ENCODE results near the gene GPR132.

Gene GPR132

DNA sequence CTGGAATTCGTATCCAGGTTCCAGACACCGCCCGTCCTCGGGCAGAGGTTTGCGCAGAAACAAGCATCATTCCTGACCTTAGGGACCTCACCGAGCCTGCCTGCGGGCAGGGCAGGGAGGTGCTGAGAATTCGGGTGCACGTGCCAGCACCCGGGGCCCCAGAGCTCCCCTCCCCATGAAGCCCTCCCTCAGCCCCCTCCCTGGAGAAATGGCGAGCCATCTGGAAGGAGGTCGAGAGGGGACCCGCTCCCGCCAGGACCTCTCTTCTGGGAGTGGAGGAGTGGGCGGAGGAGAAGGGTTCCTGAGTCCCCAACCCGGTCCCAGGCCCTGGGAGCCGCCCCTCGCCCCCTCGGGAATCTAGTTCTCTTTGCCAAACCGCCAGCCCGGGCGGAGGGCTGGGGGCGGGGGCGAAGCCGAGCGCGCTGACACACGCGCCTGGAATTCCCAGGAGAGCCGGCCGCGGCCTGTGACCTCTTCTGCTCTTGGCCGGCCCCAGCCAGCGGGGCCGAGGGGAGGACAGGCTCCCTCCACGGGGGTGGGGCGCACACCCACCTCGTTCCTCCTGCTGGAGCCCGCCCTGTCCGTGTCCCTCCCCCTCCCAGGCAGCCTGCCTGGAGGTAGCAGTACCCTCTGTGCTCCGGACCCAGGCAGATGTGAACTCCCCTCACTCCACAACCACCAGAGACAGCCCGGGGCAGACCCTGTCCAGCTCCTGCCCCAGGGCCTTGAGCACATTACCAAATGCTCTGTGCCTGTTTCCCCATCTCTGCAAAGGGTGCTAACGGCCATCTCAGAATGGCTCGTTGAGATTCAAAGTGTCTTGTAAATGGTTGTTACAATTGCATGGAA, 23.0 kb upstream of the GPR132 start:
- no peaks in the 10 kb centered on the region for H3K79me2 ChIP-seq (ENCODE audit: low read length)
- H3K9me2 ChIP-seq (replicated peaks; ENCODE audit: insufficient read depth, low read length) = no peaks in the 10 kb centered on the region
- DNase-seq = no peak
- no peak overlapping the region for H2AFZ ChIP-seq (ENCODE audit: low read length)
- no peak overlapping the region for H3K9ac ChIP-seq (ENCODE audit: low read length)
- H3K36me3 ChIP-seq (replicated peaks; ENCODE audit: insufficient read depth, low read length) = no peaks in the 10 kb centered on the region
- H3K4me2 ChIP-seq (ENCODE audit: low read depth, low read length) = no peak overlapping the region
- H4K20me1 ChIP-seq (ENCODE audit: insufficient read depth, low read length) = no peaks in the 10 kb centered on the region
- no peak overlapping the region for H3K27ac ChIP-seq (ENCODE audit: low read length)
- no peak for TF ChIP-seq EZH2phosphoT487 (IDR thresholded peaks at IDR 0.05; ENCODE audit: low read length)
- TF ChIP-seq, protein P1, sequence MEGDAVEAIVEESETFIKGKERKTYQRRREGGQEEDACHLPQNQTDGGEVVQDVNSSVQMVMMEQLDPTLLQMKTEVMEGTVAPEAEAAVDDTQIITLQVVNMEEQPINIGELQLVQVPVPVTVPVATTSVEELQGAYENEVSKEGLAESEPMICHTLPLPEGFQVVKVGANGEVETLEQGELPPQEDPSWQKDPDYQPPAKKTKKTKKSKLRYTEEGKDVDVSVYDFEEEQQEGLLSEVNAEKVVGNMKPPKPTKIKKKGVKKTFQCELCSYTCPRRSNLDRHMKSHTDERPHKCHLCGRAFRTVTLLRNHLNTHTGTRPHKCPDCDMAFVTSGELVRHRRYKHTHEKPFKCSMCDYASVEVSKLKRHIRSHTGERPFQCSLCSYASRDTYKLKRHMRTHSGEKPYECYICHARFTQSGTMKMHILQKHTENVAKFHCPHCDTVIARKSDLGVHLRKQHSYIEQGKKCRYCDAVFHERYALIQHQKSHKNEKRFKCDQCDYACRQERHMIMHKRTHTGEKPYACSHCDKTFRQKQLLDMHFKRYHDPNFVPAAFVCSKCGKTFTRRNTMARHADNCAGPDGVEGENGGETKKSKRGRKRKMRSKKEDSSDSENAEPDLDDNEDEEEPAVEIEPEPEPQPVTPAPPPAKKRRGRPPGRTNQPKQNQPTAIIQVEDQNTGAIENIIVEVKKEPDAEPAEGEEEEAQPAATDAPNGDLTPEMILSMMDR (IDR thresholded peaks at IDR 0.05; ENCODE audit: low read length) = no peak
- TF ChIP-seq EZH2 (optimal IDR thresholded peaks at IDR 0.05; ENCODE audit: low read depth, low read length) = no peak
- H3K4me1 ChIP-seq (ENCODE audit: low read length) = no peaks in the 10 kb centered on the region
- H3K9me3 ChIP-seq (replicated peaks; ENCODE audit: insufficient read depth, low read length) = no peaks in the 10 kb centered on the region
- no peak overlapping the region for H3K4me3 ChIP-seq (ENCODE audit: low read length)
- H3K27me3 ChIP-seq (replicated peaks; ENCODE audit: insufficient read depth, low read length) = peaks cover 12% of the 10 kb centered on the region
- H3F3A ChIP-seq (ENCODE audit: insufficient read depth, low read length) = no peaks in the 10 kb centered on the region

DNA sequence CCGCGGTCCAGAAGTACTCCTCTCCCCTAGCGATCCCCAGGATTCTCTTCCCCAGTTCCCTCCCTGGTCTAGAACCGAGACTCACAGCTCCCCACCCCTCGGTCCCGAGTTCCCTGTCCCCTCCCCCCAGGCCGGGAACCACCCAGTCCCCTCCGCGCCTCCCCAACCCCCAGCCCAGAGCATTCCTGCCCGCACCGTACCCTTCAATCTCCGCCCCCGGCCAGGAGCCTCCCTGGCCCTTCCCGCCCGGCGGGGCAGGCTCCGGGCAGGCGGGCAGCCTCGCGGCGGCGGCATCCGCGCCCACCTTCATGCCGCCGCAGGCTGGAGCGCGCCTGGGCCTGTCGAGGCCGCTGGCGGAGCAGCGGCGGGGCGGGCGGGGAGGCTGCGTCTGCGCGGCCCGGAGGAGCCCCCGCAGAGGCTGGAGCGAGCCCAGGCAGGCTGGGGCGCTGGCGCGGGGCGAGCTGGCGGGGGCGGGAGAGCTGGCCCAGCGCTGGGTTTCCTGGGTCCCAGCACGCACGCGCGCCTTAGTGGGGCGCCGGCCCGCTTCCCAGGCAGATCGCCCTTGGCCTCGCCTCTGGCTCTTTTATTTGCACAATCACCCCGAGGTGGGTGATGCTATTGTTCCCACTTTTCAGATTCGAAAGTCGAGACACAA, 22.2 kb upstream of the GPR132 start:
- H3K4me3 ChIP-seq (ENCODE audit: low read length) = peak overlapping the region; percentile 39; the same call in 1 of the 2 replicates
- H3F3A ChIP-seq (ENCODE audit: insufficient read depth, low read length) = no peaks in the 10 kb centered on the region
- TF ChIP-seq, protein P1 (IDR thresholded peaks at IDR 0.05; ENCODE audit: low read length) = no peak
- no peak for TF ChIP-seq EZH2phosphoT487 (IDR thresholded peaks at IDR 0.05; ENCODE audit: low read length)
- TF ChIP-seq EZH2 (optimal IDR thresholded peaks at IDR 0.05; ENCODE audit: low read depth, low read length) = no peak
- peaks cover 12% of the 10 kb centered on the region for H3K27me3 ChIP-seq (replicated peaks; ENCODE audit: insufficient read depth, low read length)
- no peak overlapping the region for H2AFZ ChIP-seq (ENCODE audit: low read length)
- no peak for DNase-seq
- peak overlapping the region; percentile 52; the same call in 1 of the 2 replicates for H3K4me2 ChIP-seq (ENCODE audit: low read depth, low read length)
- H3K9me2 ChIP-seq (replicated peaks; ENCODE audit: insufficient read depth, low read length) = no peaks in the 10 kb centered on the region
- H3K79me2 ChIP-seq (ENCODE audit: low read length) = no peaks in the 10 kb centered on the region
- no peaks in the 10 kb centered on the region for H3K9me3 ChIP-seq (replicated peaks; ENCODE audit: insufficient read depth, low read length)
- H3K27ac ChIP-seq (ENCODE audit: low read length) = no peak overlapping the region
- no peaks in the 10 kb centered on the region for H3K4me1 ChIP-seq (ENCODE audit: low read length)
- H4K20me1 ChIP-seq (ENCODE audit: insufficient read depth, low read length) = no peaks in the 10 kb centered on the region
- no peak overlapping the region for H3K9ac ChIP-seq (ENCODE audit: low read length)
- H3K36me3 ChIP-seq (replicated peaks; ENCODE audit: insufficient read depth, low read length) = no peaks in the 10 kb centered on the region

DNA sequence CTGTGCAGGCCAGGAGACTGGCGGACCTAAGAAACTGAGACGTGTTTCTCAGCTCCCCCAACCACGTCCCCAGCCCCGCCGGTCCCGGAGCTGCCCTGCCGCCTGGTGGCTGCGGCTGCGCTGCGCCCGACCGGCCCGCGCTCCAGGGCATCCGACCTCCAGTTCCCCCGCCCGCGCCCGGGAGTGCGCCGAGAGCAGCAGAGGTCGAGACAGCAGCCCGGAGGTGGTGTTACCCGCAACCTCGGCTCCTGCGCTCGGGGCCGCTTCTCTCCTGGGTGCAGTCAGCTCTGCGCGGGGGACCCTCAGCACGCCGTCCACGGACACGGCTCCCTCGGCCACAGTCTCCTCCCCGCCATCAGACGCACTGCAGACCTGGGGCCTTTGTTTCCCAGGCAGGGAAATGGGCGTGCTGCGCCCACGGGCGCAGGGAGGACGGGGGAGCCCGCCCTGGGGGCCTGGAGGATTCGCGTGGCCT, 21.6 kb upstream of the GPR132 start:
- Histone ChIP-seq H3K4me2 (ENCODE audit: low read depth, low read length) (peak overlapping the region; percentile 52; the same call in 1 of the 2 replicates), H3K36me3 (replicated peaks; ENCODE audit: insufficient read depth, low read length) (no peaks in the 10 kb centered on the region), H3K79me2 (ENCODE audit: low read length) (no peaks in the 10 kb centered on the region), H4K20me1 (ENCODE audit: insufficient read depth, low read length) (no peaks in the 10 kb centered on the region), H3F3A (ENCODE audit: insufficient read depth, low read length) (no peaks in the 10 kb centered on the region), H3K4me1 (ENCODE audit: low read length) (no peaks in the 10 kb centered on the region), H3K27ac (ENCODE audit: low read length) (no peak overlapping the region), H3K27me3 (replicated peaks; ENCODE audit: insufficient read depth, low read length) (peaks cover 12% of the 10 kb centered on the region), H2AFZ (ENCODE audit: low read length) (0 out of 2 replicates have a peak overlapping the region, but pooled peaks have one; percentile 27), H3K9me3 (replicated peaks; ENCODE audit: insufficient read depth, low read length) (no peaks in the 10 kb centered on the region), H3K4me3 (ENCODE audit: low read length) (peak overlapping the region; percentile 39; the same call in 1 of the 2 replicates), H3K9ac (ENCODE audit: low read length) (no peak overlapping the region), H3K9me2 (replicated peaks; ENCODE audit: insufficient read depth, low read length) (no peaks in the 10 kb centered on the region)
- TF ChIP-seq, protein P1 (IDR thresholded peaks at IDR 0.05; ENCODE audit: low read length) = peak; percentile 48
- no peak for TF ChIP-seq EZH2phosphoT487 (IDR thresholded peaks at IDR 0.05; ENCODE audit: low read length)
- peak; percentile 59 for DNase-seq
